ENCODE measurements around the gene PSTPIP2.
"Not testable (repeated sequence)": the region's sequence is repeated elsewhere in the genome, so short reads cannot be mapped to it uniquely, and the experiment has no call there.

The PSTPIP2 gene

GRCh38 chr18:46034230-46034629 is 37.8 kb downstream of the PSTPIP2 start:
- DNase-seq, result no peak

GRCh38 chr18:46031741-46032140 is 40.3 kb downstream of the PSTPIP2 start:
- DNase-seq, result no peak

DNA sequence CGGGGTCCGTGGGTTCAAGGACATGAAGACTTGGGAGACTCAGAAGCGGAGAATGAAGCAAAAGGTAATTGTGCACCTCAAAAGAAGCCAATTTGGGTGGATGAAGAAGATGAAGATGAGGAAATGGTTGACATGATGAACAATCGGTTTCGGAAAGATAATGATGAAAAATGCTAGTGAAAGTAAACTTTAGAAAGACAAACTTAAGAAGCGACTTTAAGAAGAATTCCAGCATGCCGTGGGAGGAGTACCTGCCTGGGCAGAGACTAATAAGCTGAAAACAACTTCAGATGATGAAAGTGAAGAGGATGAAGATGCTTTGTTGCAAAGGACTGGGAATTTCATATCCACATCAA is 43.5 kb downstream of the PSTPIP2 start:
- DNase-seq, result no peak

- no peak for DNase-seq
These were observed 52.1 kb downstream of the PSTPIP2 start for GRCh38 chr18:46019936-46020335.

DNA sequence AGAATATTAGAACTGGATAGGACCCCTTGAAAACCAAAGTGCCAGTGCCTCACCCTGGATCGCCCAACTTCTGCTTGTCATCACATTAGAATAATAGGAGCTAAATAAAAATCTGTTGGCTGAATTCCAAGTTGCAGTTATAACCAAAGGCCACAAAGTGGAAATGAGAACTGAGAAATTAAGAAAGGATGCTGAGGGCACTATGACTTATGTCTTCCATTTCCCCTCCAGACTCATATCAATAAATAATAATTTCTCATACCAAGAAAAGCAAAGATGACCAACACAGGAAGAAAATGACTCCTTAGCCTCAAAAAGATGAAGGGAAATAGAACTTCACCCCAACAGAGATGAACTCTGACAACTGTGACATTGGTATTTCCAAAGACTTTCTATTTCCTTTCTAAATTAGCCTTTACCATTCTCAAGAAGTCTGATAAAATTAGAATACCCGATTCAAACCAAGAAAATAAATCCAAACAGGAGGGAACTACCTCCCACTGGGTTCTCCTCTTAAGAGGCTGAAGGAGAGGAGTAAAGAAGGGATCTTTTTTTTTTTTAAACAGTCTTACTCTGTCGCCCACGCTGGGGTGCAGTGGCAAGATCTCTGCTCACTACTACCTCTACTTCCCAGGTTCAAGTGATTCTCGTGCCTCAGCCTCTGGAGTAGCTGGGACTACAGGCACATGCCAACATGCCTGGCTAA is 58.4 kb downstream of the PSTPIP2 start:
- no peak for DNase-seq

DNA sequence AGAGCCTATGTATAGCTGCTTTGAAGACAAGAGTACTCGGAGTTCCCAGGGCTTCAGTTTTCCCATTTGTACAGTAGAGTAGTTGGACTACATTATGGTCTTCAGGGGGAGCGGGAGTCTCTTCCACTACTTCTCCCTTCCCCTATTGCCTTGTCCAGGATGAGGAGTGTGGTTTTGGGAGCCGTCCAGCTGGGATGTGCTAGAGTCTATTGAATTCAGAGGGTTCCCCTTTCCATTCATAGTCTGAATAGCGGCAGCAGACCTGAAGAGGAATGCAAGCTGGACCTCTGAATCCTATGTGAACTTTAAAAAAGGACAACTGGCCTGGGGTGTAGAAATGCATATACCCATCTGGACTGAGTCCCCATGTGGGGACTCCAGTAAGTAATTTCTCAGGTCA is 61.4 kb downstream of the PSTPIP2 start:
- DNase-seq, result no peak

DNA sequence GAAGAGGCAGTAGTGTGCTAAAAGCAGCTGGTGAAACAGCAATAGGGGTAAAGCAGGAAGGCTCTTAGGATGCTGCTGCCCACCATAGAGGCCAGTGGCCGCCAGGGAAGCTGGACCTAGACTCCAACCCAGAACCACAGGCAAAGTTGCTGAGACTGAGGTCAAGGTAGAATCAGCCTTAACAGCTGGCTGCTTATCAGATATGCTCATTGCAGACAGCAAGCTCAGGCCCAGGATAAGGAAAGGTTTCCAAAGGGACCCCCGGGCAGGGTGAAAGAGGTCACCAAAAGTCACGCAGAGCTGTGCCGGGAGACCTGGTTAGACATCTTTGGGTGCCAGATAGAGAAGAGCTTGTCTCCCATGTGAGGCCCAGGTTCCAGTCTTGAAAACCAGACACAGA is 62.0 kb downstream of the PSTPIP2 start:
- DNase-seq, result no peak

GRCh38 chr18:46009125-46009840 is 62.8 kb downstream of the PSTPIP2 start:
- DNase-seq, result no peak

GRCh38 chr18:46008531-46008930 is 63.5 kb downstream of the PSTPIP2 start:
- no peak for DNase-seq

DNA sequence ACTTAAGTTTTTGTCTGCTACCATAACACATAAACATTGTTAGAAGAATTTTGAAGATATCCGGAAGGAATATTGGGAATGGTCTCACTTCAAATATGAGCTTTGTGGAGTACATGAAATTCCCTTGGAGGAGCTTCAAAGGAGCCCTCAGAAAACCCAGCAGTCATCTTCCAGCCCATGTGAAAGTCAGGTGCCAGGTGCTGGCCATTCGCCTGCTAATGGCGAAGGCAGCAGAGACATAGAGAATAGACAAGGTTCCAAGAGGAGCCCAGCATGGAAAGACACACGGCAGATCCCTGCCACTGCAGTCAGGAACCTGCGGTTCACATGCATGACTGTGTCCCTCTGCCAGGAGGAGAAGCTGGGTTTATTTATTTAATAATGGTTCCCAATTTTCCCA is 64.9 kb downstream of the PSTPIP2 start:
- DNase-seq, result no peak

GRCh38 chr18:46002934-46003333 is 69.1 kb downstream of the PSTPIP2 start:
- DNase-seq, result no peak

DNA sequence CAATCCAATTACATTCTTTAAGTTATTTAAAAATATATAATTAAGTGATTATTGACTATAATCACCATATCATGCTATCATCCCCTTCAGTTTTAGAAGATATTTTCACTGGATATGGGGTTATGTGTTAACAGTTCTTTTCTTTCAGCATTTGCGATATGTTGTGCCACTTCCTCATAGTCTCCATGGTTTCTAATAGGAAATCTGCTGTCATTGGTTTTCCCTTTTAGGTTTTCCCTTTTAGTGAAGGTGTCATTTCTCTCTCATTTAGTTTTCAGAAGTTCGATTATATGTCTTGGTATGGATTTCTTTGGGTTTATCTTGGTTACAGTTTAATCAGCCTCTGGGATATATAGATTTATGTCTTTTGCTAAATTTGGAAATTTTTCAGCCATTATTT is 70.2 kb downstream of the PSTPIP2 start:
- no peak for DNase-seq

DNA sequence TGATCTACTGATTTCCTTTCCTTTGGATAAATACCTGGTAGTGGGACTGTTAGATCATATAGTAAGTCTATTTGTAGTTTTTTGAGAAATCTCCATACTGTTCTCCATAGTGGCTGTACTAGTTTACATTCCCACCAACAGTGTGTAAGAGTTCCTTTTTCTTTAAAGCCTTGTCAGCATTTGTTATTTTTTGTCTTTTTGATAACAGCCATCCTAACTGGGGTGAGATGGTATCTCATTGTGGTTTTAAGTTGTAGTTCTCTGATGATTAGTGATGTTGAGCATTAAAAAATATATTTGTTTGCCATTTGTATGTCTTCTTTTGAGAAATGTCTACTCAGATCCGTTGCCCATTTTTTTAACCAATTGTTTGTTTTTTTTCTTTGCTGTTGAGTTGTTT is 71.0 kb downstream of the PSTPIP2 start:
- no peak for DNase-seq

- DNase-seq, result no peak
These were observed 72.5 kb downstream of the PSTPIP2 start for GRCh38 chr18:45999536-45999935.

DNA sequence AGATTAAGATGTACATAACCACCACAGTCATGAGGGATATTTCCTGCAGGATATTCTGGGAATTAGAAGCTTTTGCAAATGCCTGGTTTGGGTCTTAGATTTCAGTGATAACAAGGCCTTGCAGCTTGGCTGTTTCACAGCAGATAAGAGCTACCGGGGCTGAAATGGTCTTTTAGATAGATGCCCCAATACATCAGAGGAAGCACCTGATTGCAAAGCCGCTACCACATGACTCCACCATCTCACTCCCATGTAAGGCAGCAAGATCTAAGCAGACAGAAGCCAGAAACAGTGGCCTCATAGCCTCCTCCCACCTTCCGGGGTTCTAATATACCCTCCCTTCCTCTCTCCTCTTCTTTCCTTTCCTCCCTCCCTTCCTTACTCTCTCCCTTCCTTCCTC is 73.8 kb downstream of the PSTPIP2 start:
- no peak for DNase-seq

DNA sequence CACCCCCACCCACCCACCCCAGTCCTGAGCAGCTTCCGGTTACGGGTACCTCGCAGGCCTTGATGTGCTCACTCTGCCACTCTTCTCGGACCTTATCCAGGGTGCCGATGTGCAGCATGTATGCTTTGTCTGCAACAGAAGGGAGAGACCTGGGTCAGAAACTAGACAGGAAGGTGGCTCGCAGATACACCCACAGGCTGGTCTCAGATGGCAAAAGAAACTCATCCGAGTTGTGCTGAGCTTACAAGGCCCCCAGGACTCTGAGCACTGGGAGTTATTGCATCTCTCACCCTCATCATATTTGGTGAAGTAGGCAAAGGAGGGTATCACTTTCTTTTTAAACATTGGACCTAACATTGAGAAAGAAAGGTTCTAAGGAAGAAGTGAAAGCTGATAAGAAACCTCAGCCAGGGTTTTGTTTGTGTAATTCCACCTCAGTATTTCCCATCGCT is 74.3 kb downstream of the PSTPIP2 start:
- DNase-seq, result no peak

- no peak for DNase-seq
These were observed 76.6 kb downstream of the PSTPIP2 start for GRCh38 chr18:45995461-45995860.

- no peak for DNase-seq
These were observed 78.6 kb downstream of the PSTPIP2 start for GRCh38 chr18:45993438-45993837.

- not testable (repeated sequence) for DNase-seq
These were observed 79.5 kb downstream of the PSTPIP2 start for GRCh38 chr18:45992527-45992926.

GRCh38 chr18:45991788-45992187 is 80.3 kb downstream of the PSTPIP2 start:
- DNase-seq, result no peak

DNA sequence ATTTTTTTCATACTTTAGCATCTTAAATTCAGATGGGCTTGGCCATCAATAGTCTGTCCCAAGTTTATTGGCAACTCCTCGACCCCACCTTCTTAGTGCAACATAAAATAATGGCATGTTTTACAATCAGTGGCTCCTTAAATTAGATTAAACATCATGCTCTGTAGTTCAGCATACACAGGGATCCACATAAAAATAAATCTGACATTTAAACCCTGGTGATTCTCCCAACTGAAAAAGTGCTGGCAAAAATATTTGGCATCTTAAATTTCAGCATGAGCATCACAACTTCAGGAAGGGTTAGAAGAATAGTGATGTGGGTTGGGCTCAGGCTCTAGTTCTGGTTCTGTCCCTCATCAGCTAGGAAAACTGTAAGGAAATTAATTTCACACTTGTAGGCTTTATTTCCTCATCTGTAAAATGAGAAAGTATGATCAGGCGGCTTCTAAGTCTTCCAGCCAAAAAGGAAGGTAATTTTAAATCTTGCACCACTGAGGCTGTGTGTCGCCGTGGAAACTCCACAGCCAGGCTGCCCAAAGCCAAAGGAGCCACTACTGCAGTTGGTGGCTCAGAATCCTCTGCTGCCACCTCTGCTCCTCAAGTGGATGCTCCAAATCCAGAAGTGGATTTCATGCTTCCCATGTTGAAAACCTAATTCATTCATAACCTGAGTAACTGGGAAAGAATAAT is 87.4 kb downstream of the PSTPIP2 start:
- no peak for DNase-seq

GRCh38 chr18:45981821-45982220 is 90.2 kb downstream of the PSTPIP2 start:
- DNase-seq, result no peak

- DNase-seq, result no peak
These were observed 91.8 kb downstream of the PSTPIP2 start for GRCh38 chr18:45980229-45980628.

- DNase-seq, result peak; percentile 16
These were observed 94.0 kb downstream of the PSTPIP2 start for GRCh38 chr18:45978084-45978483.

Measured in NCI-H510A treated with DMSO at 0.1 percent for 48 hours (cell line).